Hematopoietic multipotent progenitor cell treated with erythropoietin and hydrocortisone succinate and interleukin-3 and kit ligand, for 4 days (in vitro differentiated cells): ENCODE results near the gene CCDC146.
"Not testable (repeated sequence)": the region's sequence is repeated elsewhere in the genome, so short reads cannot be mapped to it uniquely, and the experiment has no call there.

Experiments used
- DNase-seq: peaks from one replicate; pipeline ENCODE4 v3.0.0-alpha.2; 2015

The CCDC146 gene

DNA sequence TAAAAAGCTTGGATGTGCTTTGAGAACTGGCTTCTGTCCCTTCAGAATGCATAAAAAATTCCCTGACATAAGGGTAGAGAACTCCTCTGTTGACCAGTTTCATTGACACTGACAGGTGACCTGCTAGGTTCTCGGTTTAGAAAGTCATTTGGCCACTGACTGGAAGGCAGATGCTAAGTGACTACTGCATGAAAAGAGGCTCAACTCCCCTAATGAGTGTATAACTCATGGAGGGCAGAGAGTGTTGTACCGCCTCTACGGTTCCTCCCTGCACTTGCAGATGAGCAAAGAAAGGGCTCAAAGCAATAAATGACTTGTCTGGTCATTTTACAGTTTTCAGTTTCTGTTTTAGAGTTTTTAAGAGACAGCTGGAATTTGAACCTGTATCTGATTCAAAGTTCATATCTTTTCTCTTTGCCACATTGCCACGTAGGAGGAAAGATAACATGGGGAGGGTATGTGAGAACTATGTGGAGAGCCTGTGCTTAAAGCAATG lies 80.1 kb downstream of the CCDC146 start:
- DNase-seq = no peak

- DNase-seq = no peak
Observed at GRCh38 chr7:77205706-77206105, 83.3 kb downstream of the CCDC146 start.

DNA sequence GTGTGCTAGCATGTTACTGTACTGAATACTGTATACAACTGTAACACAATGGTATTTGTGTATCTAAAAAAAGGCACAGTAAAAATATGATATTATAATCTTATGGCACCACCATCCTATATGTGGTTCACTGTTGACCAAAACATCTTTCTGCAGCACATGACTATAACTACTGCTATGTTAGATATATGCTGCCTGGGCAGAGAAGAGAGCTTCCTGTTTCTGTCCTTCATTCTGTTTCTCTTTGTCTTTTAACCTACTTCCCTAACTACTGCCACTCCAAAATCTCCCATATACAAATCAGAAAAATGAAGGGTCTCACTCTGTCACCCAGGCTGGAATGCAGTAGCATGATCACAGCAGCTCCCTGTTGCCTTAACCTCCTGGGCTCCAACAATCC lies 86.0 kb downstream of the CCDC146 start:
- peak; percentile 19 for DNase-seq

DNA sequence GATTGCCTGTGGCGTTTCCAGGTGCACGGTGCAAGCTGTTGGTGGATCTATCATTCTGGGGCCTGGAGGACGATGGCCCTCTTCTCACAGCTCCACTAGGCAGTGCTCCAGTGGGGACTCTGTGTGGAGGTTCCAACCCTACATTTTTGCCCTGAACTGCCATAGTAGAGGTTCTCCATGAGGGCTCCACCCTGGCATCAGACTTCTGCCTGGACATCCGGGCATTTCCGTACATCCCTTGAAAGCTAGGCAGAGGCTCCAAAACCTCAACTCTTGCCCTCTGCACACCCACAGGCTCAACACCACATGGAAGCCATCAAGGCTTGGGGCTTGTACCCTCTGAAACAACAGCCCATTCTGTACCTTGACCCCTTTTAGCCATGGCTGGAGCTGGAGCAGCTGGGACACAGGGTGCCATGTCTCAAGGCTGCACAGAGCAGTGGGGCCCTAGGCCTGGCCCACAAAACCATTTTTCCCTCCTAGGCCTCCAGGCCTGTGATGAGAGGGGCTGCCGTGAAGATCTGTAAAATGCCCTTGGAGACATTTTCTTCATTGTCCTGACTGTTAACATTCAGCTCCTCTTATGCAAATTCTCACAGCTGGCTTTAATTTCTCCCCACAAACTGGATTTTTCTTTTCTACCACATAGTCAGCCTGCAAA lies 87.2 kb downstream of the CCDC146 start:
- no peak for DNase-seq

- no peak for DNase-seq
Observed at GRCh38 chr7:77216181-77216845, 93.9 kb downstream of the CCDC146 start.

- no peak for DNase-seq
Observed at GRCh38 chr7:77217474-77218185, 95.2 kb downstream of the CCDC146 start.

DNA sequence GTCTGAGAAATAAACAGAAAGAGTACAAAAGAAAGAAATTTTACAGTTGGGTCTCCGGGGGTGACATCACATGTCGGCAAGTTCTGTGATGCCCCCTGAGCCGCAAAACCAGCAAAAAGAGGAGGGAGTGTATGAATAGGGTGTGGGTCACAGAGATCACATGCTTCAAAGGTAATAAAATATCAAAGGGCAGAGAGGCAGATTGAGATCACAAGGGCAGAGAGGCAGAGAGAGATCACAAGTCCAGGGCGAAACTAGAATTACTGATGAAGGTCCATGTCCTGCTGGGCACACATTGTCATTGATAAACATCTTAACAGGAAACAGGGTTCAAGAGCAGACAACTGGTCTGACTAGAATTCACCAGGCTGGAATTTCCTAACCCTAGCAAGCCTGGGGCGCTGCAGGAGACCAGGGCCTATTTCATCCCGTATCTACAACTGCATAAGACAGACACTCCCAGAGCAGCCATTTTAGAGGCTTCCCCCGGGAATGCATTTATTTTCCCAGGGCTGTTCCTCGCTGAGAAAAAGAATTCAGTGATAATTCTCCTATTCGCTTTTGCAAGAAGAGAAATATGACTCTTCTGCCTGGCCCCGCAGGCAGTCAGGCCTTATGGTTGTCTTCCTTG lies 97.4 kb downstream of the CCDC146 start:
- DNase-seq = not testable (repeated sequence)

DNA sequence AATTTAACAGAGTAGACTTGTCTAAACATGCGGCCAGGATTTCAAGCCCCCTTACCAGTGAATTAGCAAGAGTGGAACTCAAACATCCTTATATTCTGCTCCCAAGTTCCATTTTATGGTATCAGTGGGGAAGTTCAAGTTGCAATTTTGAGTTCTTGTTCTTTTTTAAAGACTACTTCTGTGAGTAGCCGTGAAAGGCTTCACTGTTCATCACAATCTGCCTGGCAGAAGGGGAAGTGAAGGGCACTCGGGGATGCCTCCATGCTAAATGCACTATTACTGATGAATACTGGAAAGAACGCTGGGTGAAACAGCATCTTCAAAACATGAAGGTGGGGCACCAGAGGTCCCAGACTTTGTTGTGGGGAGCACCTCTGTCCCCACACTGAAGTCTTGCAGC lies 99.7 kb downstream of the CCDC146 start:
- DNase-seq = no peak

GRCh38 chr7:77222819-77223218 lies 100.4 kb downstream of the CCDC146 start:
- no peak for DNase-seq

GRCh38 chr7:77223261-77223660 lies 100.8 kb downstream of the CCDC146 start:
- no peak for DNase-seq

- no peak for DNase-seq
Observed at GRCh38 chr7:77226357-77226839, 104.0 kb downstream of the CCDC146 start.

DNA sequence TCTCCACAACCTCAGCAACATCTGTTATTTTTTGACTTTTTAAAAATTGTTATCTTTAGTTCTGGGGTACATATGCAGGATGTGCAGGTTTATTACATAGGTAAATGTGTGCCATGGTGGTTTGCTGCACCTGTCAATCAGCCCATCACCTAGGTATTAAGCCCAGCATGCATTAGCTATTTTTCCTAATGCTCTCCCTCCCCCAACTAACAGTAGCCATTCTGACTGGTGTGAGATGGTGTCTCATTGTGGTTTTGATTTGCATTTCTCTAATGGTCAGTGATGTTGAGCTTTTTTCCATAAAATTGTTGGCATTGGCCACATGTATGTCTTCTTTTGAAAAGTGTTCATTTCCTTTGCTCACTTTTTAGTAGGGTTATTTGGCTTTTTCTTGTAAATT lies 106.4 kb downstream of the CCDC146 start:
- not testable (repeated sequence) for DNase-seq

DNA sequence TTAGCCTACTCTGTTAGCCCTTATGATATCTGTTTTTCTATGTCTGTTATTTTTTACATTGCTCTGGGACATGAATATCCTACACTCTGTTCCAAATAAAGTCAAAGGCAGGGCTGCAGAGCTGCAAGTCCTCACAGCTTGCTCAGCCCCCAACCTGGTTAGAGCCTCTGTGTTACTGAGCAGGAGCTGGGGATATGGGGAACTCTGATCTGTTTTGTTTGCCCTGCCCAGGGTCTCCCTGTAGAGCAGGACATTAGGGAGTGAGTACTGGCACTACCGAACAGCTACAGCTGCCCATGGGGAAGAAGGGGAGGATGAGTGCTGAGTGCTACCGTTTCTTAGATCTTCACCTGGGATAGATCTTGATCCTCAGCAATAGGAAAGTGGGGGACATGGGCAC lies 110.1 kb downstream of the CCDC146 start:
- DNase-seq = no peak

GRCh38 chr7:77235276-77235675 lies 112.9 kb downstream of the CCDC146 start:
- no peak for DNase-seq

GRCh38 chr7:77238703-77239136 lies 116.3 kb downstream of the CCDC146 start:
- peak; percentile 78 for DNase-seq

- peak; percentile 61 for DNase-seq
Observed at GRCh38 chr7:77239471-77239870, 117.1 kb downstream of the CCDC146 start.

DNA sequence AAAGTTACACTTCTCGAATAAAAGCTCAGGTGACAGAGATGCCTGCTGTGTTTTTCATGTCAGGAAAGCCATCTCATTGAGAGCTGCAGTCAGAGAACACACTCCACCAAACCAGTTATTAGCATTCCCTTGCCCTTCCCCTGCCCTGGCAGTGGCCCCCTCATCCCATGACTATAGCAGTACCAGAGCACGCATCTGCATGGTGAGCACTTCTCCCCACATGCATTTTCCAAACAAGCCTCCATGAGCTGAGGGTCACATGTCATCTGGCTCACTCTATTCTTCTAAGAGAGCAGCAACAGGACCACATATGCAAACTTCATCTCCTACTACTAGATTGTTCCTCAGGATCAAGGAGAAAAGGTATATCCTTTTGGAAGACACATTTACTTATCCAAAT lies 119.7 kb downstream of the CCDC146 start:
- no peak for DNase-seq

DNA sequence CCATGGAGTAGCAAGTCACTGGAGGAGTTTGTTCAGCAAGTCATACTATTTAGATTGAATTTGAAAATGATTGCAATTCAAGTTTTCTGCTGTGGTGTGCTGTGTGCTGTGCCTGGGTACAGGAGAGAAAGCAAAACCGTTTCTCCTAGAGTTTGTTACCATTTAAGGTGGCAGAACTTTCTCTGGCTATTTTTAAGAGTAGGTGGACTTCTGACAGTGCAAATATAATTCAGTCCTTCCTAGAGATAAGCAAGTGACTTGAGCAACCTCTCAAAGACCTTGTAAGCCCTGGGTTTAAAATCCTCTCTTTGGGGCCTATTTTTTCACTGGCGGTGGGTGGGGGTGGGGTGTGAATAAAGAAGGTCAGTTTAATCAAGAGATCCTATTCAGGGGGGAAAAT lies 120.1 kb downstream of the CCDC146 start:
- no peak for DNase-seq

DNA sequence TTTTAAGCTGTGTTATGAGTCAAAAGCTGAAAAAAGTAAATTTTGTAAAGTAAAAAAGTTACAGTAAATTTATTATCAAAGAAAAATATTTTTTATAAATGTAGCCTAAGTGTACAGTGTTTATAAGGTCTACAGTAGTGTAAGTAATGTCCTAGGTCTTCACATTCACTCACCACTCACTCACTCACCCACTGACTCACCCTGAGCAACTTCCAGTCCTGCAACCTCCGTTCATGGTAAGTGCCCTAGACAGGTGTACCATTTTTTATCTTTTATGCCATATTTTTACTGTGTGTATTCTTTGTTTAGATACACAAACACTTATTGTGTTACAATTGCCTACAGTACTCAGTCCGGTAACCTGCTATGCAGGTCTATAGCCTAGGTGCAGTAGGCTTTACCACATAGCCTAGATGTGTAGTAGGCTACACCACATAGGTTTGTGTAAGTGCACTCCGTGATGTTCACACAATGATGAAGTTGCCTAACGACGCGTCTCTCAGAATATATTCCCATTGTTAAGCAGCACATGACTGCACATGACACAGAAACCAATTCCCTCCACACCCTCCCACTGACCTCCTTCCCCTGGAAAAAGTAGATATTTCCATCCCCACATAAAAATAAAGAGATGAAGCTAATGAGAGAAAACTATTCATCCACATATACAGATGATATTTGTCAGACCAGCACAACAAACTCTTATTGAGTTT lies 122.0 kb downstream of the CCDC146 start:
- DNase-seq = no peak

GRCh38 chr7:77245015-77245755 lies 122.8 kb downstream of the CCDC146 start:
- DNase-seq = no peak

DNA sequence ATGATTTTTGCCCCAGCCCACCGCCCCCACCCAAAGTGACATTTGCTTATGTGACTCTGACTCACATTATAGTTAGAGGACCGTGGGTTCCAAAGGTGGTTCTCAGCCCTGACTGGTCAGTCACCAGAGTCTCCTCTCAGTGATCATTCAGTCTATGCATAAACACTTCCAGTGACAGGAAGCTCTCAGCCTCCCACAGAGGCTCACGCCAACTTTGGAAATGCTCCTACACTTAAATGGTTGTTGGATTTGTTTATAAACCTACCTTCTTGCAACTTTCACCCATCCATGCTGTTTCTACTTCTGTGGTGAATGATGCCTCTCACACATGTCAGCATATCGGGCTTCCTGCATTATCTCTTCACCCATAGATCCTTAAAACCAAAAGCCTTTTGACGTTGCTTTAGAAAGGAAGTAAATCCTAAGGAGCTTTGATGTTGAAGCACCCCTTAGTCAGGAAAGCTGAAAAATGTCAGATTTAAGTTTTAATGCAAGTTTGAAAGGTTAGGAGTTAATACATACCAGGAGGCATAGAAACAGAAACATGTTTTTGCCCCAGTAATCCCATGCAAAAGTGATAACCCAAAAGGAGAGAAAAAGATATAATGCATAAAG lies 123.7 kb downstream of the CCDC146 start:
- DNase-seq = no peak
